ENCODE measurements around the gene PCDHB10.
A peak's percentile ranks its signal among the peaks of the same experiment; 100 is the strongest.
"Not testable (repeated sequence)": the region's sequence is repeated elsewhere in the genome, so short reads cannot be mapped to it uniquely, and the experiment has no call there.

PCDHB10 gene

GRCh38 chr5:141188682-141189081 lies 3.5 kb upstream of the PCDHB10 start:
- DNase-seq, result not testable (repeated sequence)

- not testable (repeated sequence) for DNase-seq
These were observed 3.0 kb upstream of the PCDHB10 start for GRCh38 chr5:141189131-141189530.

- not testable (repeated sequence) for DNase-seq
These were observed 2.2 kb downstream of the PCDHB10 start for GRCh38 chr5:141194332-141194731.

GRCh38 chr5:141196363-141196762 lies 4.2 kb downstream of the PCDHB10 start:
- DNase-seq, result no peak

- no peak for DNase-seq
These were observed 7.4 kb downstream of the PCDHB10 start, which contains the start of gene PCDHB11 for GRCh38 chr5:141199359-141200235. PCDHB11 (plus strand) TSS chr5:141199627; CDS start chr5:141199775, 148 bp downstream.

- DNase-seq, result not testable (repeated sequence)
These were observed 9.0 kb downstream of the PCDHB10 start for GRCh38 chr5:141201126-141201525.

- not testable (repeated sequence) for DNase-seq
These were observed 9.5 kb downstream of the PCDHB10 start for GRCh38 chr5:141201646-141202045.

- no peak for DNase-seq
These were observed 16.3 kb downstream of the PCDHB10 start, which contains the start of gene PCDHB12 for GRCh38 chr5:141208478-141208877. PCDHB12 (plus strand) TSS chr5:141208719; CDS start chr5:141208908, 189 bp downstream.

GRCh38 chr5:141210281-141210680 lies 18.1 kb downstream of the PCDHB10 start:
- DNase-seq, result not testable (repeated sequence)

GRCh38 chr5:141210849-141211248 lies 18.7 kb downstream of the PCDHB10 start:
- DNase-seq, result not testable (repeated sequence)

GRCh38 chr5:141213656-141214339 lies 21.6 kb downstream of the PCDHB10 start, which contains the start of gene PCDHB13:
PCDHB13 (plus strand) TSS chr5:141213919; CDS start chr5:141214124, 205 bp downstream.
- DNase-seq, result peak; percentile 3

- not testable (repeated sequence) for DNase-seq
These were observed 22.4 kb downstream of the PCDHB10 start for GRCh38 chr5:141214583-141214982.

GRCh38 chr5:141215504-141215903 lies 23.4 kb downstream of the PCDHB10 start:
- DNase-seq, result not testable (repeated sequence)

GRCh38 chr5:141216035-141216434 lies 23.9 kb downstream of the PCDHB10 start:
- not testable (repeated sequence) for DNase-seq

GRCh38 chr5:141223112-141223783 lies 31.1 kb downstream of the PCDHB10 start, which contains the start of gene PCDHB14:
PCDHB14 (plus strand) TSS chr5:141223343; CDS start chr5:141223506, 163 bp downstream.
- no peak for DNase-seq

GRCh38 chr5:141224844-141225243 lies 32.7 kb downstream of the PCDHB10 start:
- DNase-seq, result not testable (repeated sequence)

- DNase-seq, result not testable (repeated sequence)
These were observed 33.3 kb downstream of the PCDHB10 start for GRCh38 chr5:141225421-141225820.

- DNase-seq, result no peak
These were observed 42.0 kb downstream of the PCDHB10 start for GRCh38 chr5:141234109-141234667.

- not testable (repeated sequence) for DNase-seq
These were observed 43.8 kb downstream of the PCDHB10 start for GRCh38 chr5:141235922-141236321.

GRCh38 chr5:141236516-141237313 lies 44.6 kb downstream of the PCDHB10 start:
- DNase-seq, result no peak

- DNase-seq, result no peak
These were observed 49.3 kb downstream of the PCDHB10 start for GRCh38 chr5:141241496-141241895.
